AG04449 (cell line): ENCODE measurements around the gene CHD1.

Experiments
- CTCF ChIA-PET: fragments of 350-600 bp; formaldehyde crosslinking; extraction: SDS; loops from one replicate; lab custom pipeline; 2021; ENCODE audit warnings: antibody characterized with exemption; lab: Yijun Ruan, JAX
- POLR2A ChIA-PET: fragments of 400-600, 350-600 bp; formaldehyde crosslinking; extraction: SDS; loops from one replicate; lab custom pipeline; 2020; ENCODE audit warnings: antibody characterized with exemption, inconsistent platforms; lab: Yijun Ruan, JAX
- DNase-seq: peaks from one replicate; pipeline ENCODE4 v3.0.0-alpha.2; 2010; ENCODE audit warnings: low read depth, low spot score
- H3K4me3 ChIP-seq: 2 replicates; pipeline ENCODE4 v1.5.1; 2011; ENCODE audit warnings: low read depth, mild to moderate bottlenecking, control low read depth, low read length
- TF ChIP-seq, protein P1 (sequence below): IDR thresholded peaks from one replicate; pipeline ENCODE4 v1.5.1; 2011; ENCODE audit warnings: mild to moderate bottlenecking, moderate library complexity, low read length, control low read depth, inconsistent platforms; ENCODE audit not compliant: insufficient read depth; ENCODE audit errors: missing control alignments

Gene CHD1

GRCh38 chr5:98968056-98968564 lies 39.3 kb upstream of the CHD1 start:
- CTCF ChIA-PET = interaction anchor here (0.8 kb wide), 1 partner anchor 93 kb away, joined by 3 read pairs; no protein-coding TSS in a partner anchor

GRCh38 chr5:98965226-98965625 lies 36.4 kb upstream of the CHD1 start:
- POLR2A ChIA-PET = no interaction called here
- no peak for DNase-seq
- H3K4me3 ChIP-seq = no peak overlapping the region
- CTCF ChIA-PET = no interaction called here
- TF ChIP-seq, protein P1, sequence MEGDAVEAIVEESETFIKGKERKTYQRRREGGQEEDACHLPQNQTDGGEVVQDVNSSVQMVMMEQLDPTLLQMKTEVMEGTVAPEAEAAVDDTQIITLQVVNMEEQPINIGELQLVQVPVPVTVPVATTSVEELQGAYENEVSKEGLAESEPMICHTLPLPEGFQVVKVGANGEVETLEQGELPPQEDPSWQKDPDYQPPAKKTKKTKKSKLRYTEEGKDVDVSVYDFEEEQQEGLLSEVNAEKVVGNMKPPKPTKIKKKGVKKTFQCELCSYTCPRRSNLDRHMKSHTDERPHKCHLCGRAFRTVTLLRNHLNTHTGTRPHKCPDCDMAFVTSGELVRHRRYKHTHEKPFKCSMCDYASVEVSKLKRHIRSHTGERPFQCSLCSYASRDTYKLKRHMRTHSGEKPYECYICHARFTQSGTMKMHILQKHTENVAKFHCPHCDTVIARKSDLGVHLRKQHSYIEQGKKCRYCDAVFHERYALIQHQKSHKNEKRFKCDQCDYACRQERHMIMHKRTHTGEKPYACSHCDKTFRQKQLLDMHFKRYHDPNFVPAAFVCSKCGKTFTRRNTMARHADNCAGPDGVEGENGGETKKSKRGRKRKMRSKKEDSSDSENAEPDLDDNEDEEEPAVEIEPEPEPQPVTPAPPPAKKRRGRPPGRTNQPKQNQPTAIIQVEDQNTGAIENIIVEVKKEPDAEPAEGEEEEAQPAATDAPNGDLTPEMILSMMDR = no peak

More at GRCh38 chr5:98968056-98968564, 39.3 kb upstream of the CHD1 start:
- TF ChIP-seq, protein P1 = no peak
- H3K4me3 ChIP-seq = no peak overlapping the region
- POLR2A ChIA-PET = no interaction called here
- no peak for DNase-seq

- no peak for DNase-seq
- CTCF ChIA-PET = no interaction called here
These were observed 35.8 kb upstream of the CHD1 start for GRCh38 chr5:98964621-98965020.

DNA sequence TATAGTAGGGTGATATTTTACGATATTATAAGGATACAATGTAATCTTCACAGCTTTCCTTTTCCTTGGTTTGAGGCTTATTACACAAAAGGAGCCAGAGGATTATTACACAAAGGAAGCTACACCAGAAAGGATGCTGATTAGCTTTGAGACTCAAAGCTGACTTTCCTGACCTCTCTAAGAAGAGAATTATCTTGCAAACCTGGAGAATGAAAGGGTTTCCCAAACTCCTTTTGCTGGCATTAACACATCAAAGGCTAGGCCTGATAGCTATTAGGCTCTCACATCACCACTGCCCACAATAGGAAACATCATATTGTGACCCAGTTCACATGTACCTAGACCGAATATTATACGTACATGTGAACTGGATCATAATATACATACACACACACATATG lies 34.2 kb upstream of the CHD1 start:
- DNase-seq = no peak
- no peak overlapping the region for H3K4me3 ChIP-seq
- CTCF ChIA-PET = no interaction called here
- POLR2A ChIA-PET = no interaction called here
- TF ChIP-seq, protein P1 = no peak

More at GRCh38 chr5:98964621-98965020, 35.8 kb upstream of the CHD1 start:
- POLR2A ChIA-PET = no interaction called here
- TF ChIP-seq, protein P1 = no peak
- H3K4me3 ChIP-seq = no peak overlapping the region

GRCh38 chr5:98962587-98962986 lies 33.8 kb upstream of the CHD1 start:
- POLR2A ChIA-PET = no interaction called here
- no peak overlapping the region for H3K4me3 ChIP-seq
- no peak for DNase-seq
- CTCF ChIA-PET = no interaction called here
- TF ChIP-seq, protein P1 = no peak

GRCh38 chr5:98961665-98962344 lies 33.0 kb upstream of the CHD1 start:
- POLR2A ChIA-PET = no interaction called here

More at GRCh38 chr5:98961665-98962344, 33.0 kb upstream of the CHD1 start:
- H3K4me3 ChIP-seq = no peak overlapping the region
- CTCF ChIA-PET = no interaction called here
- TF ChIP-seq, protein P1 = no peak
- DNase-seq = no peak
